GM04504 (cell line): Measurements from ENCODE around the gene BLID.

Experiments used
- DNase-seq: peaks from one replicate; pipeline ENCODE4 v3.0.0-alpha.2; 2012; ENCODE audit warnings: low read depth

BLID gene

GRCh38 chr11:122139595-122139866, 23.5 kb upstream of the BLID start:
- no peak for DNase-seq

GRCh38 chr11:122138744-122139594, 23.0 kb upstream of the BLID start:
- no peak for DNase-seq

- DNase-seq: peak; percentile 68
These were observed 21.2 kb upstream of the BLID start for GRCh38 chr11:122137078-122137793.

- DNase-seq: no peak
These were observed 15.1 kb upstream of the BLID start for GRCh38 chr11:122131126-122131525.

- DNase-seq: no peak
These were observed 12.1 kb upstream of the BLID start for GRCh38 chr11:122128146-122128545.

- no peak for DNase-seq
These were observed 11.0 kb upstream of the BLID start for GRCh38 chr11:122127020-122127419.

- DNase-seq: no peak
These were observed 10.1 kb upstream of the BLID start for GRCh38 chr11:122126024-122126688.

- no peak for DNase-seq
These were observed 7.4 kb upstream of the BLID start for GRCh38 chr11:122123263-122123929.

GRCh38 chr11:122122179-122122578, 6.2 kb upstream of the BLID start:
- no peak for DNase-seq

- DNase-seq: no peak
These were observed 4.1 kb upstream of the BLID start for GRCh38 chr11:122120096-122120495.

- DNase-seq: no peak
These were observed 576 bp upstream of the BLID start for GRCh38 chr11:122116591-122116990.

- no peak for DNase-seq
These were observed 1.0 kb downstream of the BLID start for GRCh38 chr11:122114976-122115375.

GRCh38 chr11:122113836-122114825, 1.9 kb downstream of the BLID start:
- DNase-seq: no peak

GRCh38 chr11:122112470-122113365, 3.3 kb downstream of the BLID start:
- DNase-seq: no peak

- no peak for DNase-seq
These were observed 6.1 kb downstream of the BLID start for GRCh38 chr11:122109932-122110331.

GRCh38 chr11:122108828-122109227, 7.2 kb downstream of the BLID start:
- DNase-seq: no peak

GRCh38 chr11:122108192-122108799, 7.7 kb downstream of the BLID start:
- no peak for DNase-seq

GRCh38 chr11:122107566-122107965, 8.4 kb downstream of the BLID start:
- DNase-seq: no peak

GRCh38 chr11:122107045-122107444, 9.0 kb downstream of the BLID start:
- no peak for DNase-seq
